NCI-H1436 (cell line): ENCODE measurements around the gene FGF18.

Source experiments
- DNase-seq: peaks from one replicate; lab custom pipeline; 2025; lab: John Stamatoyannopoulos, UW

FGF18 gene

GRCh38 chr5:171442287-171443042 is 23.0 kb downstream of the FGF18 start:
- no peak for DNase-seq

- DNase-seq = no peak
Observed at GRCh38 chr5:171444582-171444981, 25.1 kb downstream of the FGF18 start.

GRCh38 chr5:171445644-171446516 is 26.4 kb downstream of the FGF18 start:
- no peak for DNase-seq

- DNase-seq = no peak
Observed at GRCh38 chr5:171447226-171447625, 27.8 kb downstream of the FGF18 start.

- no peak for DNase-seq
Observed at GRCh38 chr5:171449426-171449825, 30.0 kb downstream of the FGF18 start.

- DNase-seq = peak; percentile 24
Observed at GRCh38 chr5:171450423-171451331, 31.2 kb downstream of the FGF18 start.

- DNase-seq = no peak
Observed at GRCh38 chr5:171451421-171451820, 32.0 kb downstream of the FGF18 start.

GRCh38 chr5:171453056-171453725 is 33.7 kb downstream of the FGF18 start:
- DNase-seq = no peak

GRCh38 chr5:171453988-171454387 is 34.5 kb downstream of the FGF18 start:
- DNase-seq = no peak

GRCh38 chr5:171454549-171454948 is 35.1 kb downstream of the FGF18 start:
- DNase-seq = no peak

- DNase-seq = no peak
Observed at GRCh38 chr5:171455522-171455921, 36.1 kb downstream of the FGF18 start.

- DNase-seq = no peak
Observed at GRCh38 chr5:171457208-171457981, 37.9 kb downstream of the FGF18 start.

- no peak for DNase-seq
Observed at GRCh38 chr5:171459839-171460238, 40.4 kb downstream of the FGF18 start.

- DNase-seq = no peak
Observed at GRCh38 chr5:171462136-171462927, 42.9 kb downstream of the FGF18 start.

- no peak for DNase-seq
Observed at GRCh38 chr5:171462928-171463861, 43.7 kb downstream of the FGF18 start.

GRCh38 chr5:171463862-171464229 is 44.4 kb downstream of the FGF18 start:
- DNase-seq = no peak

GRCh38 chr5:171464829-171465228 is 45.4 kb downstream of the FGF18 start:
- no peak for DNase-seq

GRCh38 chr5:171467107-171467506 is 47.7 kb downstream of the FGF18 start:
- no peak for DNase-seq

GRCh38 chr5:171469326-171469725 is 49.9 kb downstream of the FGF18 start:
- DNase-seq = no peak
